ENCODE data around the gene FBXL19.

Gene FBXL19

GRCh38 chr16:30895627-30896260, 27.6 kb upstream of the FBXL19 start:
- DNase-seq (ENCODE audit: low read depth): no peak

GRCh38 chr16:30896261-30896888, 27.0 kb upstream of the FBXL19 start, which contains the start of gene CTF1:
Gene CTF1 (plus strand): TSS chr16:30896614. CDS start chr16:30896644, 30 bp downstream.
- no peak for DNase-seq (ENCODE audit: low read depth)

GRCh38 chr16:30896889-30897733, 26.3 kb upstream of the FBXL19 start:
- no peak for DNase-seq (ENCODE audit: low read depth)

- no peak for DNase-seq (ENCODE audit: low read depth)
Observed at GRCh38 chr16:30899794-30900193, 23.6 kb upstream of the FBXL19 start.

- no peak for DNase-seq (ENCODE audit: low read depth)
Observed at GRCh38 chr16:30900588-30900987, 22.8 kb upstream of the FBXL19 start.

GRCh38 chr16:30901201-30902028, 22.0 kb upstream of the FBXL19 start:
- no peak for DNase-seq (ENCODE audit: low read depth)

- DNase-seq (ENCODE audit: low read depth): no peak
Observed at GRCh38 chr16:30902029-30902972, 21.1 kb upstream of the FBXL19 start.

- DNase-seq (ENCODE audit: low read depth): no peak
Observed at GRCh38 chr16:30903002-30903401, 20.4 kb upstream of the FBXL19 start.

GRCh38 chr16:30903596-30903995, 19.8 kb upstream of the FBXL19 start:
- DNase-seq (ENCODE audit: low read depth): no peak

GRCh38 chr16:30904114-30904780, 19.1 kb upstream of the FBXL19 start:
- no peak for DNase-seq (ENCODE audit: low read depth)

- no peak for DNase-seq (ENCODE audit: low read depth)
Observed at GRCh38 chr16:30907064-30907463, 16.3 kb upstream of the FBXL19 start.

GRCh38 chr16:30910427-30911029, 12.8 kb upstream of the FBXL19 start:
- no peak for DNase-seq (ENCODE audit: low read depth)

- DNase-seq (ENCODE audit: low read depth): no peak
Observed at GRCh38 chr16:30912794-30913412, 10.5 kb upstream of the FBXL19 start.

- DNase-seq (ENCODE audit: low read depth): no peak
Observed at GRCh38 chr16:30914830-30915229, 8.5 kb upstream of the FBXL19 start.

GRCh38 chr16:30918614-30919013, 4.8 kb upstream of the FBXL19 start:
- DNase-seq (ENCODE audit: low read depth): no peak

- no peak for DNase-seq (ENCODE audit: low read depth)
Observed at GRCh38 chr16:30920891-30921290, 2.5 kb upstream of the FBXL19 start.

- DNase-seq (ENCODE audit: low read depth): no peak
Observed at GRCh38 chr16:30921459-30921747, 2.0 kb upstream of the FBXL19 start.

GRCh38 chr16:30921748-30922419, 1.5 kb upstream of the FBXL19 start:
- DNase-seq (ENCODE audit: low read depth): peak; percentile 64

- DNase-seq (ENCODE audit: low read depth): peak; percentile 98
Observed at GRCh38 chr16:30922420-30922959, 882 bp upstream of the FBXL19 start.
